HG02759 (cell line): ENCODE data around the gene FGF2.
"Not testable (repeated sequence)": the region's sequence is repeated elsewhere in the genome, so short reads cannot be mapped to it uniquely, and the experiment has no call there.

Experiments used
- ATAC-seq: cut with Tn5 transposase; IDR thresholded peaks from one replicate; pipeline ENCODE4 v1.9.1; 2021; ENCODE audit warnings: mild to moderate bottlenecking, moderate library complexity; ENCODE audit not compliant: unreplicated experiment

The FGF2 gene

DNA sequence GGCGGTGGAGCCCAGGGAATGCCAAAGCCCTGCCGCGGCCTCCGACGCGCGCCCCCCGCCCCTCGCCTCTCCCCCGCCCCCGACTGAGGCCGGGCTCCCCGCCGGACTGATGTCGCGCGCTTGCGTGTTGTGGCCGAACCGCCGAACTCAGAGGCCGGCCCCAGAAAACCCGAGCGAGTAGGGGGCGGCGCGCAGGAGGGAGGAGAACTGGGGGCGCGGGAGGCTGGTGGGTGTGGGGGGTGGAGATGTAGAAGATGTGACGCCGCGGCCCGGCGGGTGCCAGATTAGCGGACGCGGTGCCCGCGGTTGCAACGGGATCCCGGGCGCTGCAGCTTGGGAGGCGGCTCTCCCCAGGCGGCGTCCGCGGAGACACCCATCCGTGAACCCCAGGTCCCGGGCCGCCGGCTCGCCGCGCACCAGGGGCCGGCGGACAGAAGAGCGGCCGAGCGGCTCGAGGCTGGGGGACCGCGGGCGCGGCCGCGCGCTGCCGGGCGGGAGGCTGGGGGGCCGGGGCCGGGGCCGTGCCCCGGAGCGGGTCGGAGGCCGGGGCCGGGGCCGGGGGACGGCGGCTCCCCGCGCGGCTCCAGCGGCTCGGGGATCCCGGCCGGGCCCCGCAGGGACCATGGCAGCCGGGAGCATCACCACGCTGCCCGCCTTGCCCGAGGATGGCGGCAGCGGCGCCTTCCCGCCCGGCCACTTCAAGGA is at the start of gene FGF2:
TSS of gene FGF2 (plus strand) at position 279 of the 705 bp plus-strand sequence. CDS start at position 623, 344 bp downstream.
- ATAC-seq, result peak; percentile 25

DNA sequence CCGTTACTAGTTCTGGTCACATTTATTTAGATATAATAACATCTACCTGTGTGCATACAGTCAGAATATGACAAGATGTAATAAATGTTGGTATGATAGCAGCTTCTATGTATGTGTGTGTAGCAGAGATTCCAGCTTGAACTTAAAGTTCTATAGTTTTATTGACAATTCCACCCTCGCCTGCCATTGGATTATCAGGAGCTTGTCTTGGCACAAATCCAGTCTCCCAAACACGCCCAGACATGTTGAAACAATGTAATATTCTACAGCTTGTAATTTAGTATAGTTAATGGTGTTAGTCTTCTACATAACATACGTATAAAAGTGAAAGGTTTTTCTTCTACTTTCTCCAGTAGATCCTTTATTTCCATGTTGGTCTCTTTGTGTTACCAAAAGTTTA is 49.7 kb upstream of the FGF2 start:
- ATAC-seq, result no peak

DNA sequence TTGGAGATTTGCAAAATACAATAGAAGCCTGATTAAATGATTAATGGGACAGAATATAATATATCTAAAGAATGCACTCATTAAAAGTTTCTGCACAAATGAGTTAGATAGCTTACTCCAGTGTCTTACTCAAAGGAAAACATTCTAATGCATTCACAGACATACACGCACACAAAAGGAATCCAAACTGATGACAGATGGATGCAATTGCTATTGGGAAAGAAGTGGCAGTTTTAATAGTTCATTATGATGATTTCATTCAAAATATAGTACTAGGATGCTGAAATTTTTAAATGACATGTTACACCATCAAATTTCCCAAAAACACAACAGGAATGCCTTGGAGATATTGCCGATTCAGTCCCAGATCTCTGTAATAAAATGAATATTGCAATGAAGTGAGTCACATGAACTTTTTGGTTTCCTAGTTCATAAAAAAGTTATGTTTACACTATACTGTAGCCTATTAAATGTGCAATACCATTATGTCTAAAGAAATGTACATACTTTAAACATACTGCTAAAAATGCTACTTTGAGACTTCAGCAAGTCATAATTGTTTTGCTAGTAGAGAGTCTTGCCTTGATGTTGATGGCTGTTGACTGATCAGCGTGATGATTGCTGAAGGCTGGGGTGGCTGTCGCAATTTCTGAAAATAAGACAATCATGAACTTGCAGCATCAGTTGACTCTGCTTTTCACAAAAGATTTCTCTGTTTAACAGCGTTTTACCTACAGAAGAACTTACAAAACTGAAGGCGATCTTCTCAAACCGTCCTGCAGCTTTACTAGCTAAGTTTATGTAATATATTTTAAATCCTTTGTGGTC is 48.6 kb upstream of the FGF2 start:
- no peak for ATAC-seq

DNA sequence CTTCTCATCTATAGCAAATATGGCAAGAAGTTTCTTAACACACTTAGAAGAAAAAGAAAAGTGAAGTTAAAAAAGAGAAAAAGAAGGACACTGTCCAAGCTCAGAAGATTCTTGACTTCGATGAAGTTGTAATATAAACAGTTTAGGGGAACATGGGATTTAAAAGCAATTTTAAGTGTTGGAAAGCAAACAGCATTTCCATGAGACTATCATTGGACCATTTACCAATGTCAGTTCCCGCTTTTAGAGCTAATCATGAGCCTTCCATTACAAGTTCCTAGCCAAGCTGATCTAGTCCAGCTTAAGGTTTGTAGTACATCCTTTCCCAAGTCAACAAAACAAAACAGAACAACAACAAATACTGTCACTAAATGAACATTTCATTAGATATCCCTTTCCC is 45.1 kb upstream of the FGF2 start:
- ATAC-seq, result no peak

DNA sequence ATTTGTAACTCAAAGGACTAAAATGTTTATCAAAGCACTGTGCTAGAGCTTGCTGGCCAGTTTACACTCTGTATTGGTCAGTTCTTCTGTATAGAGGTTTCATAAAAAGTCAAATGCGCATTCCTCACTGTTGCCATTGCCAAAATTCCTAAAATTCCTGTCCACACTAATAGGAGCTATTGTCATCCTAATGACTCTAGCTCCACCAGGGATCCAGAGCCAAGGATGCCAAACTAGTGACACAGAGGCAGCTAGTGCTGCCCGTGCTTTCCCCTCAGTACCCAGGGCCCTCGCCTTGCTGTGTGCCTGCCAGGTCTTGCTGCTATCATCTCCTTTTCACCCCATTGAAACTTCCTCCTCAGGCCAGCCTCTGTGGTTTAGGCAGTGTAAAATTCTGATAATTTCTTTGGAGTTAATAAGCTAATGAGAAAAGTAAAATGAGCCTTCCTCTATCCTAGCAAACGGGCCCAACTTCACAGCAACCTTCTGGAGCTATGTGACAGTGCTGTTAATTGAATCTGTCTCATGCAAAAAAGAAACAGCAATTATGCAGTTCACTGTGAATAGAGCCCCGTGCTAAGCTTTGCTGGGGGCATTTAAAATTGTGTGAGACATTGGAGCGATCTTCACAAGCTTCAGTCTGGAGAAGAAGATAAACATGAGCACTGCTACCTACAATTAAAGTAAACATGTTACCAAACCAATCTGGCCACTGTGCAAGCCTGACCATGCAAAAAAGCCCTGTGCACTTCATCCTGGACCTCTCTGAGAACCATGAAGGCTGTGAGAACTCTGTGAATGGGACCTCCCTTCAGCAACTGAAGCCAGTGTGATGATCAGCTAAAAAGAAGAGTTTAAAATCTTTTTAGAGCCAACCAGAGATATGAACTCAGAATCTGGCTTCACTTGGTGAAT is 43.1 kb upstream of the FGF2 start:
- no peak for ATAC-seq

DNA sequence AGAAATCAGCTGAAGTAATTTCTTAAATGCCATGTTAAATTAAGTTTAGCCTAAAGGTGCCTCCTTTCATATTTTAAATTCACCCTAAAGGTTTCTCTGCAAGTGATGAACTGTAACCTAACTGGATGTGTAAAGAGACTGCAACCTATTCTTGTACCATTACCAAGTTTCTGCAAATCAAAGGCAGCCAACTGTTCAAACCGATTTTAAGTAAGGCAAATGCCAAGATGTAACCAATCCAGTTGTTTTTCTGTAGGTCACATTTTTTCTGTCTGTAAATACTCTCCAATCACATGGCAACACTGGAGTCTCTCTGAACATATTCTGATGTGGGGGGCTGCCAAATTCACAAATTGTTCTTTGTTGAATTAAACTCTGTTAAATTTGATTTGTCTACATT is 42.4 kb upstream of the FGF2 start:
- no peak for ATAC-seq

DNA sequence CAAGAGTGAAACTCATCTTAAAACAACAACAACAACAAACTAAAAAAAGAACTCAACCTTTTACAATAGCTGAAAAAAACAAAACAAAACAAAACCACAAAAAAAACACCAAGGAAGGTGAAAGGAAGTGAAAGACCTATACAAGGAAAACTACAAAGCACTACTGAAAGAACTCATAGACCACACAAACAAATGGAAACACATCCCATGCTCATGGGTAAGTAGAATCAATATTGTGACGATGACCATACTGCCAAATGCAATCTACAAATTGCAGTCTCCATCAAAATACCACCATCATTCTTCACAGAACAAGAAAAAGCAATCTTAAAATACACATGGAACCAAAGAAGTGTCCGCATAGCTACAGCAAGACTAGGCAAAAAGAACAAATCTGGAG is 41.5 kb upstream of the FGF2 start:
- no peak for ATAC-seq

DNA sequence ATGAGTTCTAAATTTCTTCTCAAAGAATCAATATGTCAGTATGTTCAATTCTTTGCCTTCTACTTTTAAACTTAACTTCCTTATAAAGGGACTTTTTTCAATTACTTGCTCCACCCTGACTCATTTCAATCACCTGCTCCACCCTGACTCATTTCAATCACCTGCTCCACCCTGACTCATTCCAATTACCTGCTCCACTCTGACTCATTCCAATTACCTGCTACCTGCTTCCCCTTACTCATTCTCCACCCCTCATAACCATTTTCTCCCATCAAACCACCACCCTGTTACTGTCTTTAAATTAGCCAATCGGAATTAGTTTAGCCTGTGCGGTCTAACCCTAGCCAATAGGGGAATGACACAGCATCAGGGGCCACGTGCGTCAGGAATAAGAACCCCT is 40.3 kb upstream of the FGF2 start:
- not testable (repeated sequence) for ATAC-seq

DNA sequence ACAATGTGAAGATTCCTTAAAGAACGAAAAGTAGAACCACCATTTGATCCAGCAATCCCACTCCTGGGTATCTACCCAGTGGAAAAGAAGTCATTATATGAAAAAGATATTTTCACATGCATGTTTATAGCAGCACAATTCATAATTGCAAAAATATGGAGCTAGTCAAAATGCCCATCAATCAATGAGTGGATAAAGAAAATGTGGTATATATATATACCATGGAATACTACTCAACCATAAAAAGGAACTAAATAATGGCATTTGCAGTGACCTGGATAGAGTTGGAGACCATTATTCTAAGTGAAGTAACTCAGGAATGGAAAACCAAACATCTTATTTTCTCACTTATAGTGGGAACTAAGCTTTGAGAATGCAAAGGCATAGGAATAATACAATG is 39.7 kb upstream of the FGF2 start:
- not testable (repeated sequence) for ATAC-seq

DNA sequence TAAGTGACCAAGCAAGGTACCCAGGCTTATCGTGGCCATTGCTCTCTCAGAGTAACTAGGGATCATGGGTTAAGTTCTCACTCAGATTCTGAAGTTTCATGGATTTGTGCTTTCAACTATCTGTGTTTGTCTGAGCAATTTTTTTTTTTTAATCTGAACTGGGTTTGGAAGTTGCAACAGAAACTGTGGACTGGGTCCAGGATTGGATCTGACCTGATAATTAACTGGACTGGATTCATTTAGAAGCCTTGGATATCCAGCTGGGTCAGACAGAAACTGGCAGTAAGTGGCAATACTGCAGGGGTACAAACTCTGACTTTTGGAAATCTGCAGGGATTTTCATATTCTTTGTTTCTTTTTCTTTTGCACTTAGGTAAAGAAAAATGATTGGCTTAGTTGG is 38.7 kb upstream of the FGF2 start:
- no peak for ATAC-seq

DNA sequence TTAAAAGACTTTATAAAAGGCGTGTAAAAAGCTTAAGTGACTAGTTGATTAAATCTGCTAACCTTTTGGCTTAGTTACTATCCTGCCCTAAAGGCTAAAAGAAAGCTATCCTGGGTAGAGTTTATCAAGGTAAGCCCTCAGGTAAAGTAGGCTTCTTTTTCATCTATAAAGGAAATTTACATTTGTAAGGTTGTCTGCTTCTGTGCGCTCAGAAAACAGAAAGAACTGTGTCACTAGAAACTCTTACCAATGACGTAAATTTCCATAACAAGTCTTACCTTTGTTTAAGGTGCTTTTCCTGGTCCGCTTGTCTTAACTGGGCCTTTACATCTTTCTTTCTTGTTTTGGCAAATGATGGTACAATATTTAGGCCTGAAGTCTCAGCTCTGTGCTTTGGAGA is 37.7 kb upstream of the FGF2 start:
- no peak for ATAC-seq

DNA sequence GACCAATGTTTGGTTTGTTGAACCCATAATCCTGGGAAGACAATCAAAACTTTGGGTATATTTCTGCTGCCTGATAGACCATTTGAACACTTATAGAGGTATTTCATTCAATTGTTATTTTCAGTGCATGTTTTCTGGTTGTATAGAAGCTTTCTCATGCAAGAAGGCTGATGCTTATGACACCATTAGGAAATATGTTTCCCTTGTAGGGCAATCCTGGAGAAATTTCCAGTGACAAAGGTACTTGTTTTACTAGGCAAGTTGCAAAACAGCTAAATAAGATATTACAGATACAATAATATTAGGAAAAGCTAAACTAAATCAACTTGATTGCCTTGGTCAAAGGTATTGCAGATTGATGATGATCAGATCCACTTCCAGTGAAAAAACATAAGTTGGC is 32.8 kb upstream of the FGF2 start:
- ATAC-seq, result no peak

DNA sequence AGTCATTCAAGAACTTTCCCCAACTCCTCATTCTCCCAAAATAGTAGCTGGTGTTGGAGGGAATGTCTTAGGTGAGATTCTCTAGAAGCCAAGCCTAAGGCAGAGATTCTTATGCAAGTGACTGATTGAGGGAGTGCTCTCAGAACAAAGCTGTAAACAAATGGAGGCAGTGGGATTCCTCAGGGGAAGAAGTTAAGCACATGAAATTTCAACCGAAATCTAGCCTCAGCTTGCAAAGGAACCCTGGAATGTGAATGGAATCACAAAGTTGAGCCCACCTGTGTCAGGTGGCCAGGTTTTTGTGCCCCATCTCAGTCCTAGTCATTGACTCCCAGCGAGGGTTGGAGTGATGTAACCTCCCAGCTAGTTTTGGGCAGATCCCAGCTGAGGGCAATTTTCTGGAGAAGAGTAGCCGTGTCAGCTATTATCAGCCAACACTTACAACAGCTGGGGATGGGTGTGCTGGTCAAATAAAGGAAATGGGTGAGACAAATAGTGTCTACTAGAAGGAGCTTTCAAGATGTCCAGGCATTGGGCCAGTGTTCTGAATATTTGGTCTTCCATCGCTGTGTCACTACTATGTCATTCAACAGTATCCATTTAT is 29.7 kb upstream of the FGF2 start:
- no peak for ATAC-seq

DNA sequence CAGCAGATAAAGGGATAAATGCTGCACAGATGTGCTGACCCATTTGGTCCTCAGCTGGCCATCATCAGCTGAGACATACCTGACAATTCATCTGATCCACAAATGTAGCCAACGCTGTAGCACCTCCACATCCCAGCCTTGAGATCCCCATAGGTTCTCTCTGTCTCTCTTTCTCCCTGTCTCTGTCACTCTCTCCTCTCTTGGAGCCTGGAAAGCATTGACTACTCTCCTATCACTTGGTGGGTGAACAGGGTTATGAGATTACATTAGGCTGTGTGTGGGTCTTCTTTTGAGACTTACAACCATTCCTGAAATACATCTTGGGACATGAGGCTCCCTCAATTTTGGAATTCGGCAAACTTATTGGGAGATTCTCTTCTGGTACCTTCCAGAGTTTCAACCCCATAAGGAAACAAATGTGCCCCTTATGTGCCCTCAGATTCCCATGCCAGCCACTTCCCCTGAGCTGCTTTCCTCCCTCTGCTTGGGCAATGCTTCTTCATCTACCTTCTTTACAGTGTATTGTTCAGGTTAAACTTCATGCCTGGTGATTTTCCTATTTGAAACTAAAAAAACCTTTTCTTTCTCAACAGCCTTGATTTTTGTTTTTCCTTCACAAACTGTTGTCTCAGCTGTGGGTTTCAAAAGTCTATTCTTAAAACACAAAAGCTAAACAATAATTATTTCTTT is 29.1 kb upstream of the FGF2 start:
- no peak for ATAC-seq

DNA sequence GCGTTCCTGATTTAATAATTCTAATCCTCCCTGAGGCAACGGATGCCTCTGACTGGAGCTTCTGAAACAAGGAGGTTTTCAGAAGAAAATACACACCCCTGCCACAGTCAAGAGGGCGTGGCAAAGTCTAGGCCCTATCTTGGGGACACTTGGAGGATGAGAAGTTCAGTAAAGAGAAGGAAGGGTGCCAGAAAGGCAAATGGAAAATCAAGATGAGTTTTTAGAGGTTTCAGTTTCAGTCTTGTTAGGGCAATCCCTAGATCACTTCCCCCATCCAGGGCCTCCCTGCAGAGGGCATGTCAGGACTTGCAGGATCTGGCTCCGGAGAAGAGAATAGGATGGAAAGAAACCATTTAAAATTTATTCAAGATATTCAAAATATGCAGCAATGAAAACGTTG is 28.5 kb upstream of the FGF2 start:
- peak; percentile 75 for ATAC-seq

DNA sequence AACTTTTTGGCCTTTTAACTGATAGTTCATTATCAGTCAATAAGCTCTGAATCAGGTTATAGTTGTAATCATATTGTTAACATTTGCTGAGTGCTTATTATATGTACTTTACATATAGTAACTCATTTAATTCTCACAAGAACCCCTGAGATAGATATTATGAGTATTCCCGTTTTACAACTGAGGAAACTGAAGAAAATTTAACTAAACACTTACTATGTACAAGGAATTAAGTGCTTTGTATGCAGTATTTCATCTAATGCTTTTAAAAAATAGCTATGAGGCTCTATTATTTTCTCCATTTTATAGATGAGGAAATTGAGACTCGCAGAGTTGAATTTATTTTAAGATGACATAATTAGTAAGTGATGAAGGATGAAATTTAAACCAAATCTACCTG is 27.7 kb upstream of the FGF2 start:
- no peak for ATAC-seq

DNA sequence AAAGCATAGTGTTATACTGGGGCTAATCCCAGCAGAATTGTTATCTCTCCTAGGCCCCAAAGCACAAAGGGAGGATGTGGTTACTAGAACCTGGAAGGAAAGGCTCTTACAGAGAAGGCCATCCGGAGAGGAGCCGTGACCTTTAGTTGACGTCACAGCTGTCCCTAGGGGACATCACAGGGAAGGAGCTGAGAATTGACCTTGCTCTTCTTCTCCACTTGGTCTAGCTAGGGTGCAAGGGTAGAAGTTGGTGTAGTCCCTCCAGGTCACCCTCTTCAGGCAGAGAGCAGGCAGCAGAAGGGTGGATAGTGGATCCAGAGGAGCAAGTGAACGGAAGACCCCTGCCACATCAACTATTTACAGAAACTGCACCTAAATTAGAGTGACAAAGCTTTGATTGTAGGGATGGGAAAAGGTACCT is 22.8 kb upstream of the FGF2 start:
- ATAC-seq, result no peak

DNA sequence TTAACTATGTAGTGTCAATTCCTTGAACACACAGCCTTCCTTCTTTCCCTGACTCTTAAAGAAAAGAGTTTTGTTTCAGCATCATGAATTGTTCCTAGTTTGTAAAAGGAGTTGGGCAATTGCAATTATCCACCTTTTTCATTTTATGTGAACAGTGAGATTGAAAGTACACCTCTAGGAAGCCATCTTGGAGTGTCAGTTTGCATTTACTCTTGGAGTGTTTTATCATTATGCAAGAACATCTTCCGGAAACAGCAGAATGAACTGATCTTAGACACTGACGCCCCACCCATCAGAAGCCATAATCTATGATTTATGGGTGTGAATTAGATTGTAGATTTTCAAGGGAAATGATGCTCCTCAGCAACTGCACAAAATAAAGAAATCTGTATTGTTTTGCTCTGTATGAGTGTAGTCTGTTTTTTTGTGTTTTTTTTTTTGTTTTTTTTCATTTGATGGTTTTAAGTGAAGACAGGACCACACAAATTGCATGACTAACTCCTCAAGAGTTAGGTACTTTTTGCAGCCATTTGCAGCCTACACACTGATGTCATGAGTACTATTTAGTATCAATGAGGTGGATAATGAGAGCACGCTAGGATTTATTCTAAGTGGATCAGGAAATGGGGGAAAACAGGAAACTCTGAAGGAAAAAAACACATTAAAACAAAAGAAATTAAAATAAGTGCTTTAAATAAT is 19.5 kb upstream of the FGF2 start:
- no peak for ATAC-seq

DNA sequence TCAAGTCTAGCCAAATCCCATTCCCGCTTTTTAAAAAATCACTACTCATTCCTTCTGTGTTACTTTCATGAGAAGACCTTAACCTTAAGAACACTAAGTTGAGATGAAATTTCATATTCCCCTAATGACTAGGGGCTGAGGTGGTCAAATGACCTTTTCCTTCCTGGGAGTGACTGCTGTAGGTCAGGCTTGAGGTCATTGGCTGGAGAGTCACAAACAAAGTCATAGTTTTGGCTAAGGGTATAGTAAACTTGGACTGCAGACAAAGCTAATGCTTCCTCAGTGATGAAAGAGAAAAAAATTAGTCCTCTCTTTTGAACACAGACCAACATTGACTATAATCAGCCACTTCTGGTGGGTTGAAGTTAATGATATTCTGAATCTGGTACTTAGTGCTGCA is 16.0 kb upstream of the FGF2 start:
- no peak for ATAC-seq

DNA sequence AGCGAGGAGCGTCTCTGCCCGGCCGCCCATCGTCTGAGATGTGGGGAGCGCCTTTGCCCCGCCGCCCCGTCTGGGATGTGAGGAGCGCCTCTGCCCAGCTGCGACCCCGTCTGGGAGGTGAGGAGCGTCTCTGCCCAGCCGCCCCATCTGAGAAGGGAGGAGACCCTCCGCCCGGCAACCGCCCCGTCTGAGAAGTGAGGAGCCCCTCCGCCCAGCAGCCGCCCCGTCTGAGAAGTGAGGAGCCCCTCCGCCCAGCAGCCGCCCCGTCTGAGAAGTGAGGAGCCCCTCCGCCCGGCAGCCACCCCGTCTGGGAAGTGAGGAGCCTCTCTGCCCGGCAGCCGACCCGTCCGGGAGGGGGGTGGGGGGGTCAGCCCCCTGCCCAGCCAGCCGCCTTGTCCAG is 14.8 kb upstream of the FGF2 start:
- not testable (repeated sequence) for ATAC-seq
